H9 (cell line): ENCODE results near the gene CALY. TPM values are rescaled to one million over a fixed set of nuclear protein-coding genes. Genes with fewer than 3 reads are reported as not detected.

Experiments
- DNase-seq: peaks from one replicate; pipeline ENCODE4 v3.0.0-alpha.2; 2017
- H2AFZ ChIP-seq: one replicate; pipeline ENCODE4 v1.6.1; 2013; ENCODE audit warnings: mild to moderate bottlenecking, low read length, control low read depth, moderate library complexity
- H2AK5ac ChIP-seq: 2 replicates; pipeline ENCODE4 v1.6.1; 2013; ENCODE audit warnings: low read length, control low read depth, mixed read lengths; ENCODE audit not compliant: insufficient read length
- H2BK120ac ChIP-seq: one replicate; pipeline ENCODE4 v1.6.1; 2013; ENCODE audit warnings: low read depth, mild to moderate bottlenecking, low read length, control low read depth, inconsistent platforms; ENCODE audit not compliant: poor library complexity, severe bottlenecking
- H2BK12ac ChIP-seq: 2 replicates; pipeline ENCODE4 v1.6.1; 2013; ENCODE audit warnings: low read length, control low read depth, mixed read lengths, low read depth; ENCODE audit not compliant: insufficient read length
- H2BK15ac ChIP-seq: 2 replicates; pipeline ENCODE4 v1.6.1; 2013; ENCODE audit warnings: low read depth, low read length, control low read depth
- H2BK20ac ChIP-seq: one replicate; pipeline ENCODE4 v1.6.1; 2013; ENCODE audit warnings: low read depth, mild to moderate bottlenecking, low read length, control low read depth, inconsistent platforms; ENCODE audit not compliant: poor library complexity, severe bottlenecking
- H2BK5ac ChIP-seq: 2 replicates; pipeline ENCODE4 v1.6.1; 2013; ENCODE audit warnings: low read length, control low read depth, mixed read lengths; ENCODE audit not compliant: insufficient read length
- H3K14ac ChIP-seq: 2 replicates; pipeline ENCODE4 v1.6.1; 2013; ENCODE audit warnings: low read length, control low read depth; ENCODE audit not compliant: insufficient read depth
- H3K18ac ChIP-seq: 2 replicates; pipeline ENCODE4 v1.6.1; 2013; ENCODE audit warnings: low read depth, mild to moderate bottlenecking, mixed read lengths, low read length, control low read depth; ENCODE audit not compliant: insufficient read length
- H3K23ac ChIP-seq: 2 replicates; pipeline ENCODE4 v1.6.1; 2013; ENCODE audit warnings: low read length, control low read depth, mixed read lengths, low read depth; ENCODE audit not compliant: insufficient read length
- H3K23me2 ChIP-seq: 2 replicates; pipeline ENCODE4 v1.6.1; 2013; ENCODE audit warnings: low read depth, mild to moderate bottlenecking, mixed read lengths, low read length, control low read depth; ENCODE audit not compliant: insufficient read length, poor library complexity, severe bottlenecking
- H3K27ac ChIP-seq: 2 replicates; pipeline ENCODE4 v1.5.1; 2013; ENCODE audit warnings: low read length, control low read depth, mixed read lengths, low read depth; ENCODE audit not compliant: insufficient read length
- H3K27me3 ChIP-seq: 2 replicates; pipeline ENCODE4 v1.6.1; 2013; ENCODE audit warnings: low read length, control low read depth, inconsistent platforms; ENCODE audit not compliant: insufficient read depth
- H3K4ac ChIP-seq: 2 replicates; pipeline ENCODE4 v1.6.1; 2013; ENCODE audit warnings: low read depth, mild to moderate bottlenecking, control low read depth, inconsistent platforms, low read length, moderate library complexity
- H3K4me1 ChIP-seq: 2 replicates; pipeline ENCODE4 v1.6.1; 2013; ENCODE audit warnings: low read length, control low read depth, inconsistent platforms; ENCODE audit not compliant: insufficient read depth
- H3K4me2 ChIP-seq: 2 replicates; pipeline ENCODE4 v1.6.1; 2013; ENCODE audit warnings: low read length, control low read depth, mixed read lengths; ENCODE audit not compliant: insufficient read length, insufficient read depth
- H3K56ac ChIP-seq: 2 replicates; pipeline ENCODE4 v1.6.1; 2013; ENCODE audit warnings: low read depth, mild to moderate bottlenecking, mixed read lengths, low read length, control low read depth; ENCODE audit not compliant: insufficient read length
- H3K79me1 ChIP-seq: 2 replicates; pipeline ENCODE4 v1.6.1; 2013; ENCODE audit warnings: low read depth, mild to moderate bottlenecking, moderate library complexity, low read length, control low read depth, inconsistent platforms; ENCODE audit not compliant: insufficient read depth, poor library complexity, severe bottlenecking
- H3K79me2 ChIP-seq: 2 replicates; pipeline ENCODE4 v1.6.1; 2013; ENCODE audit warnings: low read length, control low read depth, inconsistent platforms; ENCODE audit not compliant: insufficient read depth
- H3K9ac ChIP-seq: 2 replicates; pipeline ENCODE4 v1.6.1; 2013; ENCODE audit warnings: low read length, control low read depth, mixed read lengths; ENCODE audit not compliant: insufficient read length; ENCODE audit errors: extremely low read depth
- H3K9me3 ChIP-seq: one replicate; pipeline ENCODE4 v1.6.1; 2013; ENCODE audit warnings: low read depth, low read length, inconsistent platforms; ENCODE audit not compliant: control insufficient read depth
- H3T11ph ChIP-seq: one replicate; pipeline ENCODE4 v1.6.1; 2013; ENCODE audit warnings: mild to moderate bottlenecking, low read length, control low read depth, inconsistent platforms
- H4K20me1 ChIP-seq: one replicate; pipeline ENCODE4 v1.6.1; 2013; ENCODE audit not compliant: control insufficient read depth, insufficient read length, insufficient read depth
- H4K5ac ChIP-seq: 2 replicates; pipeline ENCODE4 v1.6.1; 2013; ENCODE audit warnings: low read depth, mild to moderate bottlenecking, mixed read lengths, low read length, control low read depth; ENCODE audit not compliant: insufficient read length
- H4K8ac ChIP-seq: replicated peaks from 2 replicates; pipeline ENCODE4 v1.6.1; 2013; ENCODE audit warnings: low read length, control low read depth, mixed read lengths, low read depth; ENCODE audit not compliant: insufficient read length
- H4K91ac ChIP-seq: 2 replicates; pipeline ENCODE4 v1.6.1; 2013; ENCODE audit warnings: low read depth, mild to moderate bottlenecking, moderate library complexity, mixed read lengths, low read length, control low read depth; ENCODE audit not compliant: insufficient read length
- H3K27ac Mint-ChIP-seq, 3 experiments: 2 replicates in 2 of 3; 3 replicates in 1 of 3; pipeline ENCODE4 v1.8.0; 2020 to 2021; ENCODE audit warnings: mixed read lengths in 3 of 3, mild to moderate bottlenecking in 1 of 3, moderate library complexity in 1 of 3
- H3K27me3 Mint-ChIP-seq: 2 replicates; pipeline ENCODE4 v1.8.0; 2021; ENCODE audit warnings: low read depth, mild to moderate bottlenecking, moderate library complexity, mixed read lengths
- H3K36me3 Mint-ChIP-seq, 3 experiments: 2 replicates in 2 of 3; 3 replicates in 1 of 3; pipeline ENCODE4 v1.8.0; 2020 to 2021; ENCODE audit warnings: low read depth in 3 of 3, mixed read lengths in 3 of 3; ENCODE audit not compliant: insufficient read depth in 1 of 3
- H3K4me1 Mint-ChIP-seq, 2 experiments: 2 replicates each; pipeline ENCODE4 v1.8.0; 2020; ENCODE audit warnings: mixed read lengths in 2 of 2
- H3K4me3 Mint-ChIP-seq, 2 experiments: 2 replicates in 1 of 2; 3 replicates in 1 of 2; pipeline ENCODE4 v1.8.0; 2020 to 2021; ENCODE audit warnings: mild to moderate bottlenecking in 2 of 2, mixed read lengths in 2 of 2, moderate library complexity in 1 of 2
- H3K9me3 Mint-ChIP-seq, 2 experiments: 2 replicates in 1 of 2; 3 replicates in 1 of 2; pipeline ENCODE4 v1.8.0; 2020; ENCODE audit warnings: mild to moderate bottlenecking in 2 of 2, mixed read lengths in 2 of 2, moderate library complexity in 1 of 2
- CTCF ChIP-seq: fragments of 200-600 bp; sonication (generic); conservative IDR thresholded peaks from 3 replicates; pipeline ENCODE4 v1.8.0; 2021; ENCODE audit warnings: antibody characterized with exemption, mild to moderate bottlenecking
- WGBS: extraction: QIAGEN DNeasy Blood & Tissue Kit; methylation state at CpG from one replicate; pipeline ENCODE4 v1.1.7; 2013; ENCODE audit warnings: missing lambda C conversion rate, low lambda C conversion rate, mixed read lengths; ENCODE audit not compliant: insufficient read length; ENCODE audit errors: extremely low coverage; 5-methylcytosine and 5-hydroxymethylcytosine counted together
- total RNA-seq: library from RNA; stranded (reverse); gene quantifications from 2 replicates; pipeline ENCODE4 v1.2.1, GENCODE V29; 2021

CALY gene
- total RNA-seq, 1 experiment from 2014 or later = 2.9 TPM

GRCh38 chr10:133338080-133339071, 1.7 kb upstream of the CALY start:
- no peak overlapping the region for H3K4me2 ChIP-seq
- no peak overlapping the region for H3K4me3 Mint-ChIP-seq
- TF ChIP-seq CTCF = no peak
- H3K18ac ChIP-seq = no peak overlapping the region
- no peak overlapping the region for H4K91ac ChIP-seq
- peaks cover 9% of the 10 kb centered on the region for H3K23me2 ChIP-seq
- H3K4me1 ChIP-seq = no peaks in the 10 kb centered on the region; the same call in 1 of the 2 replicates
- no peak overlapping the region for H3K27ac ChIP-seq
- H3K56ac ChIP-seq = no peak overlapping the region
- H2BK20ac ChIP-seq = no peak overlapping the region
- no peak overlapping the region for H4K5ac ChIP-seq
- no peaks in the 10 kb centered on the region for H3K79me1 ChIP-seq
- no peak for DNase-seq
- no peak overlapping the region for H3K9ac ChIP-seq
- H2BK12ac ChIP-seq = no peak overlapping the region
- no peak overlapping the region for H3T11ph ChIP-seq
- no peak overlapping the region for H4K8ac ChIP-seq
- H3K36me3 Mint-ChIP-seq = no peaks in the 10 kb centered on the region; a peak in 1 of 7 replicates
- no peak overlapping the region for H3K4ac ChIP-seq
- H2AK5ac ChIP-seq = no peak overlapping the region
- no peaks in the 10 kb centered on the region for H3K79me2 ChIP-seq
- H4K20me1 ChIP-seq = no peaks in the 10 kb centered on the region
- H2BK120ac ChIP-seq = no peak overlapping the region
- WGBS = 100% methylated on average over 2 of the region's 10 CpGs
- no peak overlapping the region for H2BK5ac ChIP-seq
- H3K23ac ChIP-seq = no peak overlapping the region
- no peak overlapping the region for H2BK15ac ChIP-seq
- H3K4me1 Mint-ChIP-seq = peaks cover 5 to 7% of the 10 kb centered on the region in 2 experiments
- H3K27me3 Mint-ChIP-seq = peaks cover 24% of the 10 kb centered on the region
- no peaks in the 10 kb centered on the region for H3K9me3 ChIP-seq
- H2AFZ ChIP-seq = no peak overlapping the region
- peaks cover 4 to 5% of the 10 kb centered on the region in 2 experiments; a peak in 3 of 5 replicates for H3K9me3 Mint-ChIP-seq
- no peak overlapping the region for H3K27ac Mint-ChIP-seq
- no peak overlapping the region for H3K14ac ChIP-seq
- H3K27me3 ChIP-seq = peaks cover 33% of the 10 kb centered on the region
